Measurements from ENCODE around the gene RIPOR2.
"Not testable (repeated sequence)": the region's sequence is repeated elsewhere in the genome, so short reads cannot be mapped to it uniquely, and the experiment has no call there.

The RIPOR2 gene

DNA sequence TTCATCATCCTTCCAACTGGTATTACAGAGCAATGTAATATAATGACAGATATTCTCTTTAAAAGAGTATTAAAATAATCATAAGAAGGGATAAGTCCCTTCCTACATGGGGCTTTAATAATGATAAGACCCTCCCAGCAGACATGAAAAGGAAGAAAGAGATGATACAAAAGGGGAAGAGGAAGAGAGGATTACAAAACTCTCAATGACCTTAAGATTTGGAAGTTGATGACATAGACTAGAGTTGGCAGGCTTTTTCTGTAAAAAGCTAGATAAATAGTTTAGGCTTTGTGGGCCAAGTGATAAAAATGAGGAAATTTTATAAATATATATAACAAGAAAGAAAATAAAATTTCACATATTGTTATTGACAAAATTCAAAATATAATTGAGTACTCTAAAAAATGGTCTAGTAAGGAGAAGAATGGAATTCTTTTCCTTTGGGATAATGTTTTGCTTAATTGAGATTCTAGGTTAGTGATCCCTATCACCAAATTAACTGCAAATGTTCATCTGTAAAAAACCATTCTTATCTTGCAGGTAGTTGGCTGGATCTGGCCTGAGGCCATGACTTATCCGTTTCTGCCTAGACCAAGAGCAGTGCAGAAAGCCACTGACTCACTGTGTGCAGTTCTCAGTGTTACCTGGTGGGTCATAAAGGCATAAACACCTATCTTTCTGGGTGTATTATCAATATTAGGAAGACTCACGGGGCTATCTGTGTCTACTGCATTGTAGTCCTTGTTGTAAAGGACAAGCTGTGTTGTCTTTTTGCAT is 11.0 kb downstream of the RIPOR2 start:
- peak; percentile 54 for DNase-seq

DNA sequence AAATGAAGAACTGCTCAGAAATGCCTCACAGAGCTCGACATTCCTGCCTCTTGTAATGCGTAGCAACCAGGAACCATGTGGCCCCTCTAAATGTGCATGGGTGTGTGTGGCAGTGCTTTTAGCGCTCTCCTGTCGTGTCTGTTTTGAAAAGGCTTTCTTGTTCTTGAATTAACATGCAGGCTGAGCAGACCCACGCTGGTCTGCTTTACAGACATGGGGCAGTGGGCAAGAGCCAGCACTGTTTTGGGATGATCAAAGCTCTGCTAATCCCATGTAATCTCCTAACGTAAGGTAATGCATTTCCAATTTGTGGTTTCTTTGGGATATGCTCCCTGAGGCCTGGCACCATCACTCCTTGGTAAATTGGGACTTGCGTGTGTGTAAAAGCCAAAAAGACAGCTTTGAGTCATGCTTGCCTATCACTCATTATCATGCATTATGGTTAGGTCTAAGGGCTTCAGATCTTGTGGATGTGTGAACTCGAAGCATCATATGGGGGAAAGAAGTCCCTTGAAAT is 11.8 kb downstream of the RIPOR2 start:
- no peak for DNase-seq

DNA sequence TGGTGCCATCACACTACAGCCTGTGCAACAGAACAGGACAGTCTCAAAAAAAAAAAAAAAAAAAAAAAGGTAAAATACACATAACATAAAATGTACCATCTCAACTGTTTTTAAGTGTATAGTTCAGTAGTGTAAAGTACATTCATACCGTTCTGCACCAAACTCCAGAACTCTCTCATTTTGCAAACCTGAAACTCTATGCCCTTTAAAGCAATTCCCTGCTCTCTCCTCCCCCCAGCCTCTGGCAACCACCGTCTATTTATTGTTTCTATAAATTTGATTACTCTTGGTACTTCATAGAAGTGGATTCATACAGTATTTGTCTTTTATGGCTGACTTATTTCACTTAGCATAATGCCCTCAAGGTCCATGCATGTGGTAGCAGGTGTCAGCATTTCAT is 12.9 kb downstream of the RIPOR2 start:
- DNase-seq, result no peak

DNA sequence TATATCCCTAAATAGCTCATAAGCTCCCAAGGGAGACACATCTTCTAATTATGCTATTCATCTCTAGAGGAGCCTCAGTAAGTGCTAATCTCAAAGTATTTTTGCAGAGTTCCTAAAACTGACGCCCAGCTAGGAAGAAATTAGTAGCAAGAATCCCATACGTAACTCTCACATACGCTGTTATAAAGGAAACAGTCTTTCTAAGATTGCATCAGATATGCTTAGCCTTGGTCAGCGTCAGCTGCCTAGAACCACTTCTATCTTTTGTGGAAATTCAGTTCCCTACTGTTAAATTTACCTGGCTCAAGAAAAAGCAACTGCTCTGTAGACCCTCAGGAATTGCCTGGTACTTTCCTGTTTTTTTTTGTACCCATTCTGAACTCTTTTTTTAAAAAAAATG is 13.6 kb downstream of the RIPOR2 start:
- peak; percentile 42 for DNase-seq

DNA sequence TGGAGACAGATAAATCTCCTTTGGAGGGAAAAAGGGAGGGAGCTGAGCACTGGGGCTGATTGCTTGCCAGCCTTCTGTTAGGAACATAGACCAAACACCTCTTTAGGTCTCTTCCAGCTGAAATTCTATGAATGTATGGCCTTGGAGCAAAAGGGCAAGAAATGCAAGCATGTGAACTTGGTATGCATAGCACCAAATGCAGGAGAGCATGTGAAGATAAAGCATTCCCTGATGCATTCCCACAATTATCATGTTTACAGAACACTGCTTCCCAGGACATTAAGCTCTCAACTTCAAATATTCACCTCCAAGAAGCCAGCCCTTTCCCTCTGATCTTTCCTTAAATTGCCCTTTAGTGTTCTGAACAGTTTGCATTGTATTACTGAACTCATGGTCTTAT is 15.6 kb downstream of the RIPOR2 start:
- peak; percentile 31 for DNase-seq

DNA sequence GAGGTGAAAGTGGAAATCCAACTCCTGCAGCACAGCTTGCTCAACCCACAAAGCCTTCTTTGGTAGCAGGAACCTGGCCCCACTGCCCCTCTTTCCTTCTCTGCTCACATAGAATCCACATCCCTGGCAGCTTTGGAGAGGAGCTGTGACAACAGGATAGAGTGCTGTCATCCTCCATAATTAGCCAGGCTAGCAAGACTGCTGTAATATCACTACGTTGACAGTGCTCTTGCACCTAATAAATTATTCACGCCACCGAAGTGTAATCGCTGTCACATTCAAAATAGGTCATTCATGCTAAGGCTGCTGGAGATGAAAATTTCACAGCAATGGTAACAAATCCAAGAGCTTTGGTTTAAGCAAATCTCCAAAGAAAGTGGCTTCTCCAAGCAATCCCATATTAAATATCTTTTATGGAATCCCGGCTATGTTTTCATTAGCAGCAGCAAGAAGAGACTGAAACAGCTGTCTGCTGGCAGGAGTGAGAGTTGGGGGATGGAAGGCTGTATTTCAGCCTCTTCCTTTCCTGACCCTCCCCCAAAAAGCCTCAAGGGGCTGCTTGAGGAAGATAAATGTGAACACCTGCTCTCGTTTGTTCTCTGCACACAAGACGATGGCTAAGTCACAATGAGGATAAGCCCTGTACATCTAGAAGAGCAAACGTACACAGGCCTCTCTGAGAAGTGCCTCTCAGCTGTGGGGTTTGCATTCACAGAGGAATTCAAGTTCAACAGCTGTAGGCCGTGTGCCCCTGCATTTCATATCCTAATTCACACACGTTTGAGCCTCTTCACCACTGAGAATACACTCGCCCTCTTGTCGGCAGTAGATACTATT is 16.5 kb downstream of the RIPOR2 start:
- peak; percentile 44 for DNase-seq

DNA sequence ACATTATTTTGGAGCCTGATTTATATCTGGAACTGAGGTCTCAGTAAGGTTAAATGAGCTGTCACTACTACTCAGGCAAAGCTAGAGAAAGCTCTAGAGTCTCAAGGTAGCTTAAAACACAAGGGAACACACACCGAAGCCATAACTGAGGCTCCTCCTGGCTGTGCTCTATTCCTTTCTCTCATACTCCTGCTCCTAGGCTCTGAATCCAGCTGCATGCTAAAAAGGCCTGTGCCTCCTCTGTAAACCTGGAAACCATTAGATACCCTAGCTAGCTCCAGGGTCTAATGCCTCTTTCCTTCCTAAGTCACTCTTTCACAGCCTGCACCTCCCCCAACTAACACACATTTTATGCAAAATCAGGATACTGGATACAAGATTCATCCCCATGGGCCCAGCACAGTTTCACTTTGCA is 17.1 kb downstream of the RIPOR2 start:
- DNase-seq, result no peak

DNA sequence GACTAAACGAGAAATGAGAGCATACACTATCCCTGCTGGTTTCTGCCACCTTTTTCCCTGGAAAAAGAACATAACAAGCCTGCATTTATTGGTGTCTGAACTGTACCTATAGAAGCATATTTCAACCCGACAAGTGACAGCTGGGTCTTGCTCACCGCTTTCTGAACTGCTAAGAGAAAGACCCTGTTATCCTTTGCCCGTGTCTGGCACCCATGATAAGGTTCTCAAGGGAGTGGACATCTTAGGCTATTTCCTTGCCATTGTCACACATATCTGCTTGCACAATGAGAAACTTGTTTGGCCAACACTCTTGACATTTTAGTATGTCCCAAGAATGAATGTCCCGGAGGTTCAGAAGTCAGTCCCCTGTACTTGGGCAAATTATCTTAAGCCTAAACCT is 19.3 kb downstream of the RIPOR2 start:
- DNase-seq, result peak; percentile 83

DNA sequence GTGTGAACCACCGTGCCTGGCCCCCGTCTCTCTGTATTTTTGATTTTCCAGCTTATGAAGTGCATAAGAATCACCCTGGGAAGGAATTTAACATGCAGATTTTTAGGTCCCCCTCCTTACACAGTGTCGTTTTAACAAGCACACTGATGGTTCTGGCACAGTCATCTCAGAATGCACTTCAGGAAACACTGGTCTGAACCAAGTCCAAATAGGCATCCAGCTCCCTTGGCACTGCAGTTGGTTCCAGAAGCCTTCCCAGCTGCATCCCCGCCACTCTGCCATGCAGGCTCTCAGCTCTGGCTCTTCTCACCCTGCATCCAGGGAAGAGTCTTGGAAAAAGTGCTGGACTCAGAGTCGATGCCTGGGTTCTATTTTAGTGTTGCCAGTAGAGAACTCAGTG is 20.1 kb downstream of the RIPOR2 start:
- DNase-seq, result no peak

DNA sequence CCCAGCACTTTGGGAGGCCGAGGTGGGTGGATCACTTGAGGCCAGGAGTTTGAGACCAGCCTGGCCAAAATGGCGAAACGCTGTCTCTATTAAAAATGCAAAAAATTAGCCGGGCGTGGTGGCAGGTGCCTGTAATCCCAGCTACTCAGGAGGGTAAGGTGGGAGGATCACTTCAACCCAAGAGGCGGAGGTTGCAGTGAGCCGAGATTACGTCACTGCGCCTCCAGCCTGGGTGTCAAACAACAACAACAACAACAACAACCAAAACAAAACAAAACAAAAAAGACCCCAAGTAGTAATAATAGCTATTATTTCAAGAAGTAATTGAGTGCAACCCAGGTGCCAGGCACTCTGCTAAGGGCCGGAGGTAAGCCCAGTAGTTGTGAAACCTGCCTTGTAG is 21.7 kb downstream of the RIPOR2 start:
- DNase-seq, result not testable (repeated sequence)

DNA sequence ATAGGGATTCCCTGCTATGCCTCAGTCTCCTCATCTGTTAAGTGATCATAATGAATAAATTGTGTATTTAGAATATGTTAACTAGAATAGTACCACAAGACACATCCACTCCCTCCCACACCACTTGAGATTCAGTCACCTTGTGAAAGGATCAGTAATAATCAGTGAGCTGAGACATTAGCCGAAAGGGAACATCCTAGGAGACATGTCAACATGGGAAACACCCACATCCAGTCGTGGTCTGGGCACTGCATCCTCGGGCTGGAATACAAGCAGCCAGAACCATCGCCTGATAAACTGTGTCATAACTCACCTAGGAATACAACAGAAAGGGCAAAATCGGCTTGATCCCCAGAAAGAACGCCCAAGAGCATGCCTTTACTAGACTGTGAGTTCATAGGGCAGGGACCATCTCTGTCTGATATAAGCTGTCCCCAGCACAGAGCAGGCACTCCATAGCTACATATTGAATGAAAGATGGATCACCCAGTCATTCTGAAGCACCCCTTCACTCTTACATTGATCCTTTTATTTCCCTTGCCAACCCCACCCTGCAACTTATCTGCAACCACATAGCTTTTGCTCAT is 23.9 kb downstream of the RIPOR2 start:
- no peak for DNase-seq

DNA sequence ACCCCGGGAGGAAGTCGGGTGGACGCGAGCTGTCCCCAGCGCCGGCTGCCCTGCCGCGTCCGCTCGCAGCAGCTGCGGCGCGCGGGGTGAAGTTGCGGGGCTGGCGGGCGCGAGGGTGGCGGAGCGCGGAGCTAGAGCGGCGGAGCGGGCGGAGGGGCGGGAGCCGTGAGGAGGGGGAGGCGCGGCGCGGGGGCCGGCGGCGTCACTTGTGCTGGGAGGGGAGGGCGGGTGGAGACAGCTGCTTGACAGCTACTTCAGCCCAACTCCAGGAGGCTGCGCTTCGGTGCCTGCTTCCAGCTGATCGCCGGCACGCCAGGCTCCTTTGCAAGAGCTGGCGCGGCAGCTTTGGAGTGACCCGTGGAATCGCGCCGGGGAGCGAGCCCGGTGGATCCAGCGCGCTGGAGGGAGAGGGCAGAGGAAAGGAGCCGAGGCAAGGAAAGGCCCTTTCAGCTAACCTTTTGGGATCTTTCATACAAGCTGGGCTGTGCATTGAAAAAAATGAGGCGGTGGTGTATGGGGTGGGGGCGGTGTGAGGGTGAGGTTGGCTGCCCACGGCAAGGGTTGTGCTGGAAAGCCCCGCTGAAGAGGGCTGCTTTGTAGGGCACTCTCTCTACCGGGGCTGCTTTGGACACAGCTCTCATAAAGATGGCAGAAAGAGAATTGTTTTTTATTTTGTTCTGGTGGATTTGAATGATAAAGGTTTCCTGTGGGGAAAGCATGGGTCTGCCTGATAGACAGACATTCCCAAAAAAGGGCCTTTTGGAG is 24.6 kb downstream of the RIPOR2 start:
- peak; percentile 65 for DNase-seq

DNA sequence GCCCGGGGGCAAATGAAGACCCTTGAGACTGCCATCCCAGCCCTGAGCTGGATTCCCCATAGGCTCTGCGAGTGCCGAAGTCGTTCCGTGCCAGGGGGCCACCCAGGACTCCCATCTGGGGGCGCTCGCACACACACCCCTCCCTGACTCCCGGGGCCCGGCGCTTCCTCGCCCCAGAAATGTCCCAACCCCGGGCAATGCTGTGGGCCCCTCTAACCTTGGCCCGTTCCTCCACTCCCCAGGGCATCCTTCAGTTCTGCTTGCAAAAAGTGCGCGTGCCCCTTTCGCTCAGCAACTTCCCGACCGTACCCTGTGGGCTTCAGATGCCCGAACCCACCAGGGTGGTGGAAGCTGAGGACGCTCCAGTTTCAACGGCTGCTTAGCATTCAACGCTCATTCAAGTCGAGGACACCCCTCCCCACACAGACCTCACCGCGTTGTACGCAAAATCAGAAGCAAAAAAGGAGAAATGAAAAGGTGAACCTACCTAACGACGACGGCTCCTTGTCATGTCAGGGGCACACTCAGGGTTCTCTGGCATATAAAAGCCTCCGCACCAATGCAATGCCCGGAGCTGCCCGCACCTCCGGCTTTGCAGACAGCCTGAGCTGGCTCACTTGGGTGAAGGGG is 25.3 kb downstream of the RIPOR2 start:
- no peak for DNase-seq

DNA sequence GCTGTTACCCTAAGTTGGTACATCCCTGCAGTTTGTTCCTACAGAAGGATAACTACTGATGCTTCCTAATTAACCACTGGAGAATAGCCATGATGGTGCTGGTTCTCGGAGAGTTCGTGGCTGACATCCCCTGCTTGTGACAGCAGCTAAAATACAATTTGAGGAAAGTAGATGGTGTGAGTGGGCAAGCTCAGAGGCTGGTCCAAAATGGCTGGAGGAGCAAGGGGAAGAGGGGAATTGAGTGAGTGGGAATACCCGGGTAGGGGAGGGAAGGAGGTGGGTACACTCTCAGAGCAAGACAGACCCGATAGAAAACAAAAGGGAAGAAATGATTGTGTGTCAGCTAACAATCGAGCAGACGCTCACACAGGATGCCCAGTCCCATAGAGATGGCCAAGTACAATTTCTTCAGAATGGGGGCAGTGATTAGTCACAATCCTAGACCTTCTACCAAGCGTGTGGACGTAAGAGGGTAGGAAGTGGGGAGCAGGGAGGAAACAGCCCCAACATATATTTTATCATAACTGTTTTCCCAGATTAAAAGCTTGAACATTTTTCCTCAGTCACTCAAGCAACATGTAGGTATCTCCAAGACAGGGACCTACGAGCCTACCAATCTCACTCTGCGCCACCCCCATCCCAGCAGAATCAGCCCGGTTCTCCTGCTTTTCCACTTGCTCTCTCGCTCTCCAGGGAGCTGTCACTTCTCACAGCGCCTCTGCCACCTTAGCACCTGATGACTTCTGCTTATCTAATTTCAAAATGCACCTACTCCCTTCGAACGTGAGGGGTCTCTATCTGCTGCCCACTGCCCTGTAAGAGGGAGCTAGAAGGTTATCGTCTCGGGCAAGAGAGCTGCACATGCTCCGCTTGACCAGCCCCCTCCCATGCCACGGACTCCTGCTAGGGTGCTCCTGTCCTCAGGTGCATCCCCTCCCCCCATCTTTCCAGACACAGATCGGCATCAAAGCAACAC is 26.2 kb downstream of the RIPOR2 start:
- DNase-seq, result no peak

DNA sequence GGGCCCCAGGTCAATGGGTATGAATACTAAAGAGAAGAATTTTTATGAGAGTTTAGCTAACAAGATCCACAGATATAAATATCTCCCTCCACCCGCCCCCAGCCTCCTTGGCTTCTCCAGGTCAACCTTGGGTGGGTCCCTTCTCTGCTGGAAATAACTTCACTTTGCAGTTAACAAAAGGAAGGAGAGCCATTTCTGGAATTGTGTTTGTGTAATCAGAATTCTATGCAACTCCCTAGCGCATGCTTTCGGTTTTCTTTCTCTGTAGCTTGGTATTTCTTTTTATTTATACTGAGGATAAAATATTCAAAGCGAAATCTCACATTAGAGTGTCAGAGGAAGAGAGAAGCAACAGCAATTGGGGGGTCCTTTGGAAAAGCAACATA is 27.1 kb downstream of the RIPOR2 start:
- no peak for DNase-seq

DNA sequence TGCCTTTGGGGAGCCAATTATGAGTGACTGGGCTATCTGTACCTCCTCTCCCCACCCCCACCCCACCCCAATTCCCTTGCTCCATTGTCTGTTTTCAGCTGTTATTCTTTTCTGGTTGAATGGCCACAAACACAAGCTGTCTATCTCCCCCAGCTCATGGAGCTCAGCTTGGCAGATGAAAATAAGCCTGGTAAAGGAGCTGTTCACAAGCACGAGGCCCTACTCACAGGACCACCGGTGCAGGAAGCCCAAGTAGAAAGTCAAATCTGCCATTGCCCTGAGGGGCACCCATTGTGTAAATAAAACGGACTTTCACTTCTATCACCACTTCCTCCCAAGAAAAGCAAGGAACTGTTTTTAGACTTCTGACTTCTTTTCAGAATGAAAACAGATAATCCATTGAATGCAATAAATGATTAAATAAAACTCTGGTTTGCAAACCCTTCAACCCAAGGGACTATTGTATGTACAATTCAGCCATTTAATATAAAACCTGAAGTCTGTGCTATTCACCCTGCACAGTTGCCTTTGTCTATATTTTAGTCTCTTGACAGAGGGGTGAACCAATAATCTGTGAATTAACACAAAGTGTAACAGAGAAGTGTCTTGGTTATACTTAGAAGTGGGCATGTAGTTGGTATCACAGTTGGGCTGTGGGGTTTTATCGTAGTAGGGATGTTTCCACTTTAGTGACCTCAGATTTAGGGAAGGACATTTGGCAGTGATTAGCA is 27.7 kb downstream of the RIPOR2 start:
- no peak for DNase-seq

DNA sequence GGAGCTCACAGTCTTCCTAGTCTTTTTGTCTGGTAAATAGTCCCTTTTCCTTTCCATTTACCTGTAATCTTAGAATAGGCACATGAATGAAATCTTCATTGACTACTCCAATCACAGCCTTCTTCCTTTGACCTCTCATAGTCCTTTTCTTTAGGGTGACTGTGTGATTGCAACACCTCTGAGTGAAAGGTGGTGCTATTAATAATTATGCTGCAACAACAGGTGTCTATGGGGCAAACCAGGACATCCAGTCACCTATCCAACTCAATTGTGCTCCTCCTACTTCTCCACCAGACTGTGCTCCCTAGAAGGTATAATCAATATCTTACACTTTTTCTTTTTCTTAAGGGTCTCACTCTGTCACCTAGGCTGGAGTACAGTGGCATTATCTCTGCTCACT is 29.4 kb downstream of the RIPOR2 start:
- DNase-seq, result no peak

DNA sequence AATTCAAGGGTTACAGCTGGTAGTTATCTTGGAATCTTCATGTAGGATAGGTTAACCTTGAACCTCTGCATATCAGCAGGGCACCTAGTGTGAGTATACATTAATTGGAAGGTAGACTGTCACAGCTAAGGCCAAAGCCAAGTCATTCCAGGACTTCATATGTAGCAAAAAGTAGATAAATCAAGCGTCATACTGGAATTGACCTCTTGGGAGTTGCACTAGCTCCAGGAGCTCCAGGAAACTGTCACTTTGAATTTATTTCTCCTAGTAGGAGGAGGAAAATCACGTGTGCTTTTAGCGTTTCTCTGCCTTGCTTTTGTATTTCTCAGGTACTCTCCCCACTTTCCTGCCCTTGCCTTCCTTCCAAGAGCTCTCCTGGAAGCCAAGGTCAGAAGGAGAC is 30.3 kb downstream of the RIPOR2 start:
- DNase-seq, result no peak

DNA sequence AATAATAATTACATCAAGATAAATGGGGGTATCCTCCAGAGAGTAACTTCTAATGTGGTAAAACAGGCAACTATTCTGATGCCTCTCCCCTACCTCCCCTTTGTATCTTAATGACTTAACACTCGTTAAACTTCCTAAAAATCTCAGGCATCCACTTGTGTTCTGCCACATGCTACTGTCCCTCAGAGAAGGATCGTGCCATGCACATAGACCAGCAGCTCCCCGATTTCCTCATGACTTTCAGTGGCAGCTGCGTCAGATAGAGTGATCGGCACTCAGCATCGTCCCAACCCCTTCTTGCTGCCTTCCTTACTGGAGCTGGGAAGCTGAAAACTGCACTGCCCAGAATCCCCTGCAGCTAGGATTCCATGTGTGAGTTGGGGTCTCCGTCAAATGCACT is 32.1 kb downstream of the RIPOR2 start:
- no peak for DNase-seq

DNA sequence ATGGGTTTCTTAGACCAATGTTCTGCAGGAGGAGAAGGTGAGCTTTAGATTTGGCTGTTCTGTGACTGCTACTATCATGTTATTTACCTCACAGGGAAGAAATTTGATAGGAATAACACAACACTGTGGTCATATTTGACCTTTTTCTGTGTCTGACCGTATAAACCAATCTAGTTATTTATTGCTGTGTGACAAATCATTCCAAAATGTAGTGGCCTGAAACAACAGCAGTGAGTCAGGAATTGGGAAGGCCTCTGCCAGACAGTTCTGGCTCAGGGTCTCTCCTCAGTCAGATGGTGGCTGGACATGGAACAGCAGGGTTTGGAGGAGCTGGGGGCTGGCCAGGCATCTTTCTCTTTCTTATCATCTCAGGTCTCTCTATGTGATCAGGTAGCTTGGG is 33.0 kb downstream of the RIPOR2 start:
- no peak for DNase-seq
